Stomach smooth muscle (tissue), 2 donors: ENCODE measurements around the gene SLC22A5.

Experiments used
- H3K27ac ChIP-seq: one replicate; pipeline ENCODE4 v1.7.0; 2013; ENCODE audit warnings: mild to moderate bottlenecking, low read length, inconsistent platforms
- H3K27me3 ChIP-seq, 2 donors: one replicate each; pipeline ENCODE4 v1.7.0; 2013; ENCODE audit warnings: low read length in 2 of 2; ENCODE audit not compliant: insufficient read depth in 2 of 2, control insufficient read depth in 1 of 2
- H3K36me3 ChIP-seq, 2 donors: one replicate each; pipeline ENCODE4 v1.7.0; 2013; ENCODE audit warnings: low read length in 2 of 2; ENCODE audit not compliant: control insufficient read depth in 2 of 2, insufficient read depth in 2 of 2
- H3K4me1 ChIP-seq: one replicate; pipeline ENCODE4 v1.7.0; 2013; ENCODE audit warnings: low read length; ENCODE audit not compliant: control insufficient read depth, insufficient read depth
- H3K4me3 ChIP-seq, 2 donors: one replicate each; pipeline ENCODE4 v1.7.0; 2013; ENCODE audit warnings: low read length in 2 of 2
- H3K9ac ChIP-seq, 2 donors: one replicate each; pipeline ENCODE4 v1.7.0; 2013; ENCODE audit warnings: low read length in 2 of 2, mild to moderate bottlenecking in 1 of 2
- H3K9me3 ChIP-seq, 2 donors: one replicate each; pipeline ENCODE4 v1.7.0; 2013; ENCODE audit warnings: low read length in 2 of 2; ENCODE audit not compliant: control insufficient read depth in 2 of 2
- donor health status: healthy.
- donor health status: Pancreatic carcinoma.

SLC22A5 gene

GRCh38 chr5:132369474-132370180 lies at the start of gene SLC22A5:
SLC22A5 (plus strand) TSS chr5:132369710; CDS start chr5:132369973, 263 bp downstream.
- Histone ChIP-seq H3K9ac (peak within 1 kb of the TSS; percentile 88 to 89), H3K4me1 (peaks cover 19% of the 10 kb centered on the region), H3K27ac (peak within 1 kb of the TSS; percentile 55)

GRCh38 chr5:132319975-132320374 lies 49.5 kb upstream of the SLC22A5 start:
- Histone ChIP-seq H3K9me3 (no peaks in the 10 kb centered on the region), H3K27ac (no peak overlapping the region), H3K4me1 (no peaks in the 10 kb centered on the region), H3K4me3 (no peak overlapping the region), H3K27me3 (no peaks in the 10 kb centered on the region), H3K36me3 (peaks cover 0 to 2% of the 10 kb centered on the region in 2 donors), H3K9ac (no peak overlapping the region)

More at GRCh38 chr5:132369474-132370180, at the start of gene SLC22A5:
- Histone ChIP-seq H3K27me3 (no peaks in the 10 kb centered on the region), H3K9me3 (no peaks in the 10 kb centered on the region), H3K4me3 (peak within 1 kb of the TSS; percentile 65 to 86), H3K36me3 (peaks cover 0 to 2% of the 10 kb centered on the region in 2 donors)

GRCh38 chr5:132321109-132321721 lies 48.3 kb upstream of the SLC22A5 start:
- H3K9me3 ChIP-seq = no peaks in the 10 kb centered on the region
- H3K27ac ChIP-seq = no peak overlapping the region
- H3K27me3 ChIP-seq = no peaks in the 10 kb centered on the region
- H3K9ac ChIP-seq = no peak overlapping the region
- H3K36me3 ChIP-seq = peaks cover 0 to 2% of the 10 kb centered on the region in 2 donors
- H3K4me1 ChIP-seq = no peaks in the 10 kb centered on the region
- H3K4me3 ChIP-seq = no peak overlapping the region

GRCh38 chr5:132322266-132322665 lies 47.2 kb upstream of the SLC22A5 start:
- H3K9ac ChIP-seq = no peak overlapping the region
- no peak overlapping the region for H3K4me3 ChIP-seq
- peaks cover 0 to 2% of the 10 kb centered on the region in 2 donors for H3K36me3 ChIP-seq

GRCh38 chr5:132323202-132323601 lies 46.3 kb upstream of the SLC22A5 start:
- Histone ChIP-seq H3K27ac (no peak overlapping the region), H3K36me3 (peaks cover 2 to 3% of the 10 kb centered on the region in 2 donors), H3K4me1 (no peaks in the 10 kb centered on the region), H3K27me3 (no peaks in the 10 kb centered on the region), H3K9ac (no peak overlapping the region), H3K9me3 (no peaks in the 10 kb centered on the region), H3K4me3 (no peak overlapping the region)

More at GRCh38 chr5:132322266-132322665, 47.2 kb upstream of the SLC22A5 start:
- Histone ChIP-seq H3K4me1 (no peaks in the 10 kb centered on the region), H3K9me3 (no peaks in the 10 kb centered on the region), H3K27me3 (no peaks in the 10 kb centered on the region), H3K27ac (no peak overlapping the region)

- Histone ChIP-seq H3K4me1 (no peaks in the 10 kb centered on the region), H3K27ac (no peak overlapping the region), H3K9me3 (no peaks in the 10 kb centered on the region), H3K4me3 (no peak overlapping the region), H3K27me3 (no peaks in the 10 kb centered on the region), H3K9ac (no peak overlapping the region), H3K36me3 (peaks cover 7 to 8% of the 10 kb centered on the region in 2 donors)
These were observed 43.8 kb upstream of the SLC22A5 start for GRCh38 chr5:132325691-132326090.

- Histone ChIP-seq H3K4me1 (no peaks in the 10 kb centered on the region), H3K27ac (no peak overlapping the region), H3K9me3 (no peaks in the 10 kb centered on the region), H3K4me3 (no peak overlapping the region), H3K9ac (no peak overlapping the region), H3K27me3 (no peaks in the 10 kb centered on the region), H3K36me3 (peaks cover 7 to 15% of the 10 kb centered on the region in 2 donors)
These were observed 42.1 kb upstream of the SLC22A5 start for GRCh38 chr5:132327252-132327955.

- Histone ChIP-seq H3K9ac (no peak overlapping the region), H3K4me1 (no peaks in the 10 kb centered on the region), H3K27ac (no peak overlapping the region), H3K27me3 (no peaks in the 10 kb centered on the region), H3K4me3 (no peak overlapping the region), H3K36me3 (peaks cover 9% of the 10 kb centered on the region in 2 donors), H3K9me3 (no peaks in the 10 kb centered on the region)
These were observed 34.7 kb upstream of the SLC22A5 start for GRCh38 chr5:132334812-132335211.

GRCh38 chr5:132335402-132335801 lies 34.1 kb upstream of the SLC22A5 start:
- no peaks in the 10 kb centered on the region for H3K4me1 ChIP-seq
- no peak overlapping the region for H3K9ac ChIP-seq
- no peak overlapping the region for H3K4me3 ChIP-seq
- no peak overlapping the region for H3K27ac ChIP-seq
- H3K9me3 ChIP-seq = no peaks in the 10 kb centered on the region
- no peaks in the 10 kb centered on the region for H3K27me3 ChIP-seq
- peaks cover 6 to 9% of the 10 kb centered on the region in 2 donors for H3K36me3 ChIP-seq

GRCh38 chr5:132339502-132339901 lies 30.0 kb upstream of the SLC22A5 start:
- H3K27ac ChIP-seq = no peak overlapping the region
- no peak overlapping the region for H3K4me3 ChIP-seq
- H3K36me3 ChIP-seq = peaks cover 0 to 6% of the 10 kb centered on the region in 2 donors
- H3K4me1 ChIP-seq = no peaks in the 10 kb centered on the region
- H3K9me3 ChIP-seq = no peaks in the 10 kb centered on the region
- H3K9ac ChIP-seq = no peak overlapping the region
- no peaks in the 10 kb centered on the region for H3K27me3 ChIP-seq
